A549 (cell line): ENCODE results near the gene ARPC3. TPM values are rescaled to one million over a fixed set of nuclear protein-coding genes. Genes with fewer than 3 reads are reported as not detected.

ENCODE experiments used
- ATAC-seq, 2 experiments: fragments of 200-7000 bp in 1 of 2; fragments of >200 bp in 1 of 2; cut with Nextera tagmentation in 1 of 2; cut with Tn5 transposase in 1 of 2; 3 replicates each; pipeline versions ENCODE4 v1.8.0 to v1.9.1; 2018 to 2020; ENCODE audit warnings: mild to moderate bottlenecking in 1 of 2, moderate library complexity in 1 of 2
- CTCF ChIA-PET: fragments of 300-600 bp; sonication (Branson Sonifier 250); formaldehyde crosslinking; extraction: SDS; loops from one replicate; lab custom pipeline; 2021; ENCODE audit warnings: antibody characterized with exemption, inconsistent platforms; lab: Yijun Ruan, JAX
- POLR2A ChIA-PET: fragments of 350-600 bp; formaldehyde crosslinking; extraction: SDS; loops from one replicate; lab custom pipeline; 2021; ENCODE audit warnings: antibody characterized with exemption, inconsistent platforms; lab: Yijun Ruan, JAX
- DNase-seq, 2 experiments: peaks; one replicate each; pipeline versions ENCODE4 v3.0.0 to v3.0.0-alpha.2; 2011 to 2016; ENCODE audit warnings: low read depth in 1 of 2, low spot score in 1 of 2
- FAIRE-seq: peaks from 2 replicates; lab custom pipeline; 2011; peaks lifted over from hg19 to GRCh38; lab: Jason Lieb, UNC
- H3K27ac ChIP-seq, 2 experiments: fragments of >200 bp; sonication (Bioruptor Twin); formaldehyde crosslinking; 3 replicates each; pipeline ENCODE4 v1.5.1; 2016 to 2017
- H3K4me1 ChIP-seq: fragments of >200 bp; sonication (Bioruptor Twin); formaldehyde crosslinking; 3 replicates; pipeline ENCODE4 v1.6.1; 2016
- H3K4me2 ChIP-seq: fragments of >200 bp; sonication (Bioruptor Twin); formaldehyde crosslinking; 3 replicates; pipeline ENCODE4 v1.6.1; 2016
- H3K4me3 ChIP-seq: fragments of >200 bp; sonication (Bioruptor Twin); formaldehyde crosslinking; 3 replicates; pipeline ENCODE4 v1.5.1; 2016
- H3K9me3 ChIP-seq: fragments of >200 bp; sonication (Bioruptor Twin); formaldehyde crosslinking; 3 replicates; pipeline ENCODE4 v1.6.1; 2016
- CBX2 ChIP-seq: fragments of 200-600 bp; sonication (generic); IDR thresholded peaks from 2 replicates; pipeline ENCODE4 v1.6.1; 2016; ENCODE audit warnings: low read depth, mild to moderate bottlenecking, borderline replicate concordance
- FOSB ChIP-seq: fragments of 250-450 bp; sonication (Bioruptor Pico); IDR thresholded peaks from 2 replicates; pipeline ENCODE4 v1.5.0; 2020; ENCODE audit warnings: mild to moderate bottlenecking, moderate library complexity
- GATA3 ChIP-seq: IDR thresholded peaks from 2 replicates; pipeline ENCODE4 v1.6.1; 2012; ENCODE audit warnings: borderline replicate concordance
- NR3C1 ChIP-seq: fragments of >200 bp; sonication (Bioruptor Twin); formaldehyde crosslinking; IDR thresholded peaks from 3 replicates; pipeline ENCODE4 v1.6.1; 2017
- RARB ChIP-seq: fragments of 250-450 bp; sonication (Bioruptor Pico); IDR thresholded peaks from 2 replicates; pipeline ENCODE4 v1.8.0; 2021; ENCODE audit warnings: mild to moderate bottlenecking, moderate library complexity
- RNF2 ChIP-seq: fragments of 200-600 bp; sonication (generic); IDR thresholded peaks from 2 replicates; pipeline ENCODE4 v1.6.1; 2016; ENCODE audit warnings: low read depth, mild to moderate bottlenecking, antibody characterized with exemption, moderate library complexity, borderline replicate concordance
- SMC3 ChIP-seq: fragments of >200 bp; sonication (Bioruptor Twin); formaldehyde crosslinking; IDR thresholded peaks from 3 replicates; pipeline ENCODE4 v1.6.1; 2018; ENCODE audit warnings: inconsistent platforms
- ZC3H11A ChIP-seq: fragments of 450-650 bp; IDR thresholded peaks from 2 replicates; pipeline ENCODE4 v1.6.1; 2014; ENCODE audit warnings: antibody characterized with exemption, mild to moderate bottlenecking
- ZFP36 ChIP-seq: fragments of 450-650 bp; IDR thresholded peaks from 2 replicates; pipeline ENCODE4 v1.6.1; 2014; ENCODE audit warnings: borderline replicate concordance; ENCODE audit not compliant: partially characterized antibody
- WGBS: methylation state at CpG from one replicate; pipeline ENCODE4 v1.1.6; 2017; ENCODE audit errors: missing lambda C conversion rate; 5-methylcytosine and 5-hydroxymethylcytosine counted together
- polyA plus RNA-seq, 4 experiments: library from polyadenylated mRNA; depleted of rRNA in 3 of 4; stranded (reverse); fragments of >200 nt; fragmentation: RNase III in 1 of 4; extraction: RNeasy Plus Mini Kit Qiagen cat#74134 plus additional on column Dnase treatment in 1 of 4; gene quantifications; 2 replicates in 3 of 4; 3 replicates in 1 of 4; pipeline ENCODE4 v1.2.3, GENCODE V29; 2011 to 2017
- TF ChIP-seq, protein P1 (sequence below): IDR thresholded peaks from 2 replicates; pipeline ENCODE4 v1.6.1; 2012; ENCODE audit warnings: low read depth, borderline replicate concordance
- TF ChIP-seq, protein P2 (sequence below): fragments of 250-450 bp; sonication (Bioruptor Pico); IDR thresholded peaks from 2 replicates; pipeline ENCODE4 v1.5.0; 2021; ENCODE audit warnings: mild to moderate bottlenecking, moderate library complexity, borderline replicate concordance
- TF ChIP-seq, protein P3 (sequence below): fragments of 150-350 bp; IDR thresholded peaks from 2 replicates; pipeline ENCODE4 v1.6.1; 2014; ENCODE audit warnings: low read depth, mild to moderate bottlenecking, low read length
- TF ChIP-seq, protein P4 (sequence below): fragments of >200 bp; sonication (Bioruptor Twin); formaldehyde crosslinking; IDR thresholded peaks from 2 replicates; pipeline ENCODE4 v1.6.1; 2016

ARPC3 gene
- polyA plus RNA-seq, 2 of the 4 experiments (the other 2 are of a cell fraction) = 83.3 to 718 TPM

DNA sequence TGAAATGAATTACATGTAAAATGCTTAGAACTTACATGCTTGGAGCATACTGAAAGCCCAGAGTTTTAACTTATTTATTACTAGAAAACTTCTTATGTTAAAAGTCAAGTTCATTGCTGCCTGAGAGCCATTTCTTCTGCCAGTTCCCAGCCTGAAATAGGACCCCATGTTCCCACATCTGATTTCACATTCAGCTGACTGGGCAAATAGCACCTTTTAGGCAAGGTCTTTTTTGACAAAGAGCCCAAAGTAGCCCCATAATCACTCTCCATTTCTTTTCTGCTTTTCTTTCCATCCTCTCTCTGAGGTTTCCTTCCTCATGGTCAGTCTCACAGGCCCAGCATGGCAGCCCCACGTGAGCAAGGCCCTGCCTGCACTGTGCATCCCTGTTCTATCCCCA is 1.1 kb upstream of the ARPC3 start:
- ATAC-seq = no peak
- Histone ChIP-seq H3K27ac (no peak overlapping the region), H3K4me1 (peaks cover 13% of the 10 kb centered on the region; the same call in 1 of the 3 replicates), H3K9me3 (no peaks in the 10 kb centered on the region)
- POLR2A ChIA-PET = interaction anchor here (0.5 to 2.4 kb wide), 2 partner anchors 17 to 90 kb away, joined by 3 to 29 read pairs; partner anchors contain the start of genes FAM216A and GPN3
- WGBS = 75% methylated on average over 1 of the region's 1 CpG
- TF ChIP-seq ZFP36 (no peak), RNF2 (no peak), CBX2 (no peak), NR3C1 (no peak), FOSB (no peak)
- TF ChIP-seq, protein P1, sequence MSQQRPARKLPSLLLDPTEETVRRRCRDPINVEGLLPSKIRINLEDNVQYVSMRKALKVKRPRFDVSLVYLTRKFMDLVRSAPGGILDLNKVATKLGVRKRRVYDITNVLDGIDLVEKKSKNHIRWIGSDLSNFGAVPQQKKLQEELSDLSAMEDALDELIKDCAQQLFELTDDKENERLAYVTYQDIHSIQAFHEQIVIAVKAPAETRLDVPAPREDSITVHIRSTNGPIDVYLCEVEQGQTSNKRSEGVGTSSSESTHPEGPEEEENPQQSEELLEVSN = no peak
- TF ChIP-seq, protein P2, sequence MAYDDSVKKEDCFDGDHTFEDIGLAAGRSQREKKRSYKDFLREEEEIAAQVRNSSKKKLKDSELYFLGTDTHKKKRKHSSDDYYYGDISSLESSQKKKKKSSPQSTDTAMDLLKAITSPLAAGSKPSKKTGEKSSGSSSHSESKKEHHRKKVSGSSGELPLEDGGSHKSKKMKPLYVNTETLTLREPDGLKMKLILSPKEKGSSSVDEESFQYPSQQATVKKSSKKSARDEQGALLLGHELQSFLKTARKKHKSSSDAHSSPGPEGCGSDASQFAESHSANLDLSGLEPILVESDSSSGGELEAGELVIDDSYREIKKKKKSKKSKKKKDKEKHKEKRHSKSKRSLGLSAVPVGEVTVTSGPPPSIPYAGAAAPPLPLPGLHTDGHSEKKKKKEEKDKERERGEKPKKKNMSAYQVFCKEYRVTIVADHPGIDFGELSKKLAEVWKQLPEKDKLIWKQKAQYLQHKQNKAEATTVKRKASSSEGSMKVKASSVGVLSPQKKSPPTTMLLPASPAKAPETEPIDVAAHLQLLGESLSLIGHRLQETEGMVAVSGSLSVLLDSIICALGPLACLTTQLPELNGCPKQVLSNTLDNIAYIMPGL (CRISPR knock-in tag) = no peak
- TF ChIP-seq, protein P3, sequence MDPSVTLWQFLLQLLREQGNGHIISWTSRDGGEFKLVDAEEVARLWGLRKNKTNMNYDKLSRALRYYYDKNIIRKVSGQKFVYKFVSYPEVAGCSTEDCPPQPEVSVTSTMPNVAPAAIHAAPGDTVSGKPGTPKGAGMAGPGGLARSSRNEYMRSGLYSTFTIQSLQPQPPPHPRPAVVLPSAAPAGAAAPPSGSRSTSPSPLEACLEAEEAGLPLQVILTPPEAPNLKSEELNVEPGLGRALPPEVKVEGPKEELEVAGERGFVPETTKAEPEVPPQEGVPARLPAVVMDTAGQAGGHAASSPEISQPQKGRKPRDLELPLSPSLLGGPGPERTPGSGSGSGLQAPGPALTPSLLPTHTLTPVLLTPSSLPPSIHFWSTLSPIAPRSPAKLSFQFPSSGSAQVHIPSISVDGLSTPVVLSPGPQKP = no peak
- TF ChIP-seq, all 56 proteins: peak for 0
- no peak overlapping the region for H3K4me2 ChIP-seq
- no peak overlapping the region for H3K4me3 ChIP-seq
- no peak for DNase-seq
- no peak for FAIRE-seq
- CTCF ChIA-PET = interaction anchor here (0.8 to 12.5 kb wide), 10 partner anchors 15 to 383 kb away, joined by 3 to 160 read pairs (median 6); partner anchors contain the start of genes FAM216A and GPN3

DNA sequence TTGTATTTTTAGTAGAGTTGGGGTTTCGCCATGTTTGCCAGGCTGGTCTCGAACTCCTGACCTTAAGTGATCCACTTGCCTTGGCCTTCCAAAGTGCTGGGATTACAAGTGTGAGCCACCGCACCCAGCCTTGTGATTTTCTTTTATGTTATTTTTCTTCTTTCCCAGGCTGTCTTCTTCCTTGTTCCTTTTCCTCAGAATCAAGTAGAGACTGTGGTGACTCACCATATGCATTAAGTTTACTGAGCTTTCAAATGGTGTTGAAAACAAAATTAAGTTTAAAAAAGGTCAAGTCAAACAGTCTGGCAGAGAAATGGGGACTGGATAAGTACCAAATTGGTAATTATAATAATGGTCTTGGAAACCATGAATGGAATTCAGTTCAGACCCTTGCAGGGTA is 5.7 kb downstream of the ARPC3 start:
- Histone ChIP-seq H3K4me2 (no peak overlapping the region), H3K4me1 (peaks cover 13% of the 10 kb centered on the region; the same call in 1 of the 3 replicates), H3K27ac (no peak overlapping the region), H3K9me3 (no peaks in the 10 kb centered on the region), H3K4me3 (no peak overlapping the region)
- WGBS = 95% methylated on average over 3 of the region's 3 CpGs
- TF ChIP-seq, protein P4, sequence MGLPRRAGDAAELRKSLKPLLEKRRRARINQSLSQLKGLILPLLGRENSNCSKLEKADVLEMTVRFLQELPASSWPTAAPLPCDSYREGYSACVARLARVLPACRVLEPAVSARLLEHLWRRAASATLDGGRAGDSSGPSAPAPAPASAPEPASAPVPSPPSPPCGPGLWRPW = no peak
- TF ChIP-seq GATA3 = no peak
- ChIA-PET POLR2A (no interaction called here), CTCF (interaction anchor here (1.8 kb wide), 1 partner anchor 13 kb away, joined by 7 read pairs; no protein-coding TSS in a partner anchor)
- no peak for DNase-seq
- no peak for FAIRE-seq
- ATAC-seq = no peak

DNA sequence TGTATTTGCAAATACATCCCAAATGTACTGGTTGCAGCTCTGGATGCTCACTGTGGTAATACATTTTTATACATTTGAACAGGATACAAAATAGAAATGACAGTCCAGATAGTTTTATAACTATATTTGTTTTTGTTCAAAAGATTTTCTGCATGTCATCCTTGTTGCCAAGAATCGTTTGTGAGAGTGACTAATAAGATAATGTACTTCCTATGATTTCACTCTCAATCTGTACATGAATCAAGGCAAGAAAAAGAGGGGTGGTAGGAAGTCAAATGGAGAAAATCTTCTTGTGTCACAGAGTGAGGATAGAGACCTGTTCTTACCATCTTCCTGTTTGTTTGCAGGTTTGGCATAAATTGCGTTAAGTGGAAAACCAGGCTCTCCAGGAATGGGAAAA is 13.9 kb downstream of the ARPC3 start:
- no peak overlapping the region for H3K4me2 ChIP-seq
- WGBS = 53% methylated on average over 2 of the region's 2 CpGs
- POLR2A ChIA-PET = no interaction called here
- FAIRE-seq = no peak
- H3K9me3 ChIP-seq = no peaks in the 10 kb centered on the region
- CTCF ChIA-PET = no interaction called here
- no peak overlapping the region for H3K27ac ChIP-seq
- 0 out of 3 replicates have a peak, but pooled peaks cover 3% of the 10 kb centered on the region for H3K4me1 ChIP-seq
- no peak overlapping the region for H3K4me3 ChIP-seq
- ATAC-seq = no peak
- no peak for DNase-seq
- TF ChIP-seq RARB (CRISPR knock-in tag) (no peak), ZC3H11A (no peak), SMC3 (no peak)
- TF ChIP-seq, protein P4 = no peak
